T-cell (primary cell): ENCODE data around the gene QRSL1. TPM values are rescaled to one million over a fixed set of nuclear protein-coding genes. Genes with fewer than 3 reads are reported as not detected.
"Not testable (repeated sequence)": the region's sequence is repeated elsewhere in the genome, so short reads cannot be mapped to it uniquely, and the experiment has no call there.

ENCODE experiments used
- ATAC-seq, 4 experiments: fragments of 200-7000 bp in 3 of 4; fragments of 150-1000 bp in 1 of 4; cut with Tn5 transposase; replicated peaks in 1 of 4; 1 replicate in 3 of 4; 2 replicates in 1 of 4; pipeline ENCODE4 v1.10.0; 2021; ENCODE audit warnings: moderate library complexity in 3 of 4, mild to moderate bottlenecking in 2 of 4, moderate number of reproducible peaks in 1 of 4
- CTCF ChIA-PET, 2 donors: fragments of 300-600 bp; sonication (Branson Sonifier 250); formaldehyde crosslinking; loops; one replicate each; lab custom pipeline; 2022; ENCODE audit warnings: antibody characterized with exemption in 2 of 2; lab: Charles Lee
- POLR2A ChIA-PET, 2 donors: fragments of 300-600 bp; sonication (Branson Sonifier 250); formaldehyde crosslinking; loops; one replicate each; lab custom pipeline; 2022; ENCODE audit warnings: antibody characterized with exemption in 2 of 2; lab: Charles Lee
- DNase-seq, 35 experiments: peaks; one replicate each; pipeline versions ENCODE4 v3.0.0 to v3.0.0-alpha.2; 2013 to 2023
- H3K27ac ChIP-seq: one replicate; pipeline ENCODE4 v1.5.1; 2013; ENCODE audit warnings: low read length
- H3K27me3 ChIP-seq, 2 experiments: replicated peaks in 1 of 2; 1 replicate in 1 of 2; 2 replicates in 1 of 2; pipeline versions ENCODE4 v1.6.1 to v1.7.0; 2013; ENCODE audit warnings: low read length in 1 of 2, mixed read lengths in 1 of 2; ENCODE audit not compliant: control insufficient read depth in 2 of 2, insufficient read depth in 2 of 2; ENCODE audit errors: extremely low read depth in 1 of 2
- H3K36me3 ChIP-seq, 2 donors: 1 replicate in 1 of 2; 2 replicates in 1 of 2; pipeline versions ENCODE4 v1.6.1 to v1.7.0; 2013; ENCODE audit warnings: low read length in 1 of 2; ENCODE audit not compliant: control insufficient read depth in 2 of 2, insufficient read depth in 1 of 2; ENCODE audit errors: extremely low read depth in 1 of 2
- H3K4me1 ChIP-seq, 2 experiments: 1 replicate in 1 of 2; 2 replicates in 1 of 2; pipeline versions ENCODE4 v1.6.1 to v1.7.0; 2013; ENCODE audit warnings: low read length in 2 of 2, mixed read lengths in 1 of 2; ENCODE audit not compliant: insufficient read depth in 2 of 2, control insufficient read depth in 1 of 2; ENCODE audit errors: extremely low read depth in 1 of 2
- H3K4me3 ChIP-seq, 2 donors: 1 replicate in 1 of 2; 2 replicates in 1 of 2; pipeline versions ENCODE4 v1.5.1 to v1.7.0; 2013; ENCODE audit warnings: mild to moderate bottlenecking in 2 of 2, low read length in 1 of 2, moderate library complexity in 1 of 2; ENCODE audit not compliant: control insufficient read depth in 1 of 2; ENCODE audit errors: extremely low read depth in 1 of 2
- H3K9me3 ChIP-seq: 2 replicates; pipeline ENCODE4 v1.7.0; 2013
- H3K27ac Mint-ChIP-seq, 2 donors: one replicate each; pipeline ENCODE4 v1.8.0; 2020 to 2021; ENCODE audit warnings: mild to moderate bottlenecking in 2 of 2, mixed read lengths in 2 of 2
- H3K27me3 Mint-ChIP-seq, 2 donors: one replicate each; pipeline ENCODE4 v1.8.0; 2021 to 2022; ENCODE audit warnings: mixed read lengths in 2 of 2
- H3K36me3 Mint-ChIP-seq: one replicate; pipeline ENCODE4 v1.8.0; 2021; ENCODE audit warnings: mixed read lengths
- H3K4me1 Mint-ChIP-seq, 3 donors: one replicate each; pipeline ENCODE4 v1.8.0; 2020 to 2022; ENCODE audit warnings: mixed read lengths in 3 of 3, mild to moderate bottlenecking in 1 of 3
- H3K4me3 Mint-ChIP-seq, 3 donors: one replicate each; pipeline ENCODE4 v1.8.0; 2020 to 2022; ENCODE audit warnings: mild to moderate bottlenecking in 3 of 3, mixed read lengths in 3 of 3, moderate library complexity in 3 of 3
- H3K9me3 Mint-ChIP-seq, 3 donors: one replicate each; pipeline ENCODE4 v1.8.0; 2020 to 2022; ENCODE audit warnings: mixed read lengths in 3 of 3
- WGBS: methylation state at CpG from one replicate; pipeline ENCODE4 v1.1.5; 2013; ENCODE audit warnings: missing lambda C conversion rate; ENCODE audit not compliant: insufficient coverage; 5-methylcytosine and 5-hydroxymethylcytosine counted together
- total RNA-seq, 35 experiments: library from RNA in 6 of 35; stranded (reverse) in 6 of 35; fragments of 120-200 nt in 1 of 35; gene quantifications; one replicate each; pipeline versions ENCODE4 v1.2.1 to v1.2.4 and lab custom pipeline; 2013 to 2026

QRSL1 gene
- total RNA-seq (10 to 100 TPM in 3 of 5 donors, 1 to 10 TPM in 2; 7.6 to 13.8 (median 12.3) TPM), total RNA-seq (lab: John Stamatoyannopoulos, UW) (16.2 to 70.4 (median 30.2) reads per million in 29 experiments)
- 16.8 TPM for total RNA-seq (2013)

GRCh38 chr6:106629103-106629858 is at the start of gene QRSL1, which contains the start of gene RTN4IP1:
TSS of gene QRSL1 (plus strand) at chr6:106629578. CDS start at chr6:106629682, 104 bp downstream.
TSS of gene RTN4IP1 (minus strand) at chr6:106629498. CDS start at chr6:106629021, 477 bp downstream.
- ChIA-PET CTCF (interaction anchor here in 1 of 2 donors (0.8 to 1.6 kb wide), 4 partner anchors 21 to 1912 kb away, joined by 3 to 6 read pairs (median 3); no protein-coding TSS in a partner anchor), POLR2A (interaction anchor here in 1 of 2 donors (0.6 to 1.0 kb wide), 2 partner anchors 180 to 404 kb away, joined by 3 read pairs; no protein-coding TSS in a partner anchor)
- Histone ChIP-seq H3K27me3 (no peaks in the 10 kb centered on the region), H3K4me1 (peaks cover 9 to 13% of the 10 kb centered on the region in 2 experiments), H3K9me3 (no peaks in the 10 kb centered on the region), H3K36me3 (no peaks in the 10 kb centered on the region), H3K27ac (peak within 1 kb of the TSS; percentile 82), H3K4me3 (peak within 1 kb of the TSS; percentile 65 to 75)
- H3K9me3 Mint-ChIP-seq, result no peaks in the 10 kb centered on the region
- peaks cover 8% of the 10 kb centered on the region for H3K36me3 Mint-ChIP-seq
- peaks cover 39 to 47% (median 44%) of the 10 kb centered on the region in 3 donors for H3K4me1 Mint-ChIP-seq
- DNase-seq (peak; percentile 67 to 94 (median 84)), ATAC-seq (peak; percentile 94 to 97 (median 96))
- peak within 1 kb of the TSS; percentile 92 to 99 for H3K27ac Mint-ChIP-seq
- WGBS, result under 1% methylated on average over 44 of the region's 46 CpGs
- peak within 1 kb of the TSS; percentile 89 to 98 (median 94) for H3K4me3 Mint-ChIP-seq
- no peaks in the 10 kb centered on the region for H3K27me3 Mint-ChIP-seq

- Histone ChIP-seq H3K27ac (no peak overlapping the region), H3K27me3 (no peaks in the 10 kb centered on the region), H3K9me3 (no peaks in the 10 kb centered on the region), H3K36me3 (peaks cover 0 to 24% of the 10 kb centered on the region in 2 donors), H3K4me3 (no peak overlapping the region), H3K4me1 (no peaks in the 10 kb centered on the region)
- no peaks in the 10 kb centered on the region for H3K4me1 Mint-ChIP-seq
- H3K36me3 Mint-ChIP-seq, result peaks cover 45% of the 10 kb centered on the region
- H3K27ac Mint-ChIP-seq, result no peak overlapping the region
- DNase-seq, result no peak
- CTCF ChIA-PET, result interaction anchor here (0.6 to 0.7 kb wide), 2 partner anchors 139 to 241 kb away, joined by 3 read pairs; no protein-coding TSS in a partner anchor
- H3K4me3 Mint-ChIP-seq, result no peak overlapping the region
- H3K27me3 Mint-ChIP-seq, result no peaks in the 10 kb centered on the region
- POLR2A ChIA-PET, result no interaction called here
- H3K9me3 Mint-ChIP-seq, result no peaks in the 10 kb centered on the region
- 100% methylated on average over 1 of the region's 1 CpG for WGBS
- ATAC-seq, result no peak
Observed at GRCh38 chr6:106581468-106581867, 47.9 kb upstream of the QRSL1 start.

GRCh38 chr6:106586815-106587415 is 42.5 kb upstream of the QRSL1 start:
- ChIA-PET CTCF (interaction anchor here in 1 of 2 donors (0.5 kb wide), 1 partner anchor 391 kb away, joined by 4 read pairs; no protein-coding TSS in a partner anchor), POLR2A (no interaction called here)
- Histone ChIP-seq H3K27ac (no peak overlapping the region), H3K4me3 (no peak overlapping the region), H3K36me3 (peaks cover 0 to 40% of the 10 kb centered on the region in 2 donors), H3K4me1 (no peaks in the 10 kb centered on the region), H3K9me3 (no peaks in the 10 kb centered on the region), H3K27me3 (no peaks in the 10 kb centered on the region)
- Mint-ChIP-seq H3K4me3 (no peak overlapping the region), H3K36me3 (peaks cover 60% of the 10 kb centered on the region), H3K4me1 (no peaks in the 10 kb centered on the region), H3K9me3 (no peaks in the 10 kb centered on the region), H3K27me3 (no peaks in the 10 kb centered on the region), H3K27ac (no peak overlapping the region)
- ATAC-seq (no peak), DNase-seq (no peak)
- 100% methylated on average over 2 of the region's 4 CpGs for WGBS

GRCh38 chr6:106588937-106589336 is 40.4 kb upstream of the QRSL1 start:
- H3K4me1 ChIP-seq, H3K27me3 Mint-ChIP-seq, H3K4me3 Mint-ChIP-seq, H3K4me1 Mint-ChIP-seq, ATAC-seq, CTCF ChIA-PET, H3K27me3 ChIP-seq, H3K9me3 ChIP-seq, DNase-seq, POLR2A ChIA-PET, H3K9me3 Mint-ChIP-seq, H3K4me3 ChIP-seq, H3K27ac ChIP-seq, H3K27ac Mint-ChIP-seq: not testable (repeated sequence)
- peaks cover 53% of the 10 kb centered on the region for H3K36me3 Mint-ChIP-seq
- peaks cover 0 to 30% of the 10 kb centered on the region in 2 donors for H3K36me3 ChIP-seq
- 67% methylated on average over 3 of the region's 5 CpGs for WGBS

DNA sequence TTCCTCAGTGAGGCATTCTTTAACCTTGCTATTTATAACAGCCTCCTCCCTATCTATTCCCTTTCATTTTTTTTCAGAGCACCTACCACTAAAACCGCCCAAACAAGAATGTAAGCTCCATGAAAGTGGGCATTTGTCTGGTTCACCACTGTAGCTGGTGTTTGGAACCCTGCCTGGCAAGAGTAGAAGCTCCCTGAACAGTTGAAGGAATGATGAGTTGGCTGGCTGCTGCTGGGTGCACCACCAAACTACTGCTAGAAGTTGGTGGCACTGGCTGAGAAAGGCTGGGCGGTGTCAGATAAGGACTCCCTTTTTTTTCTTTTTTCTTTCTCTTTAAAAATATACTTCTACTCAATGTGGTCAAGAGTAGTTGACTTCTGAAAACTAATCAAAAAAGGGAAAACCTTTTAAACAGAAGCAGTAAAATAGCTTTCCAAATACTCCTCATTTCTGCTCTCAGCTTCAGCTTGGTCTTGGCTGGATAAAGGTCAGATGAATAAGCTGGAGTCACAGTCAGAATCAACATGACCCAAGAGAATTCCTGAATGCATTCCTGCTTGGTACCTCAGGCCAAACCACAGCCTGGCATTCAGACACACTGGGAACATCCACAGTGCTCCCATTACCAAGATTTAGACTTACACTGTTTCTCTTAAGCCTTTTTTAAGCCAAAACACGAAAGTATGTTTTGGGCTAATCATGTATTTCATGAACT is 38.1 kb upstream of the QRSL1 start:
- Mint-ChIP-seq H3K4me1 (no peaks in the 10 kb centered on the region), H3K9me3 (no peaks in the 10 kb centered on the region), H3K27me3 (no peaks in the 10 kb centered on the region), H3K36me3 (peaks cover 43% of the 10 kb centered on the region), H3K27ac (no peak overlapping the region), H3K4me3 (no peak overlapping the region)
- 86% methylated on average over 1 of the region's 3 CpGs for WGBS
- POLR2A ChIA-PET, result interaction anchor here in 1 of 2 donors (0.7 kb wide), 1 partner anchor 40 kb away, joined by 4 read pairs; no protein-coding TSS in a partner anchor
- Histone ChIP-seq H3K4me3 (no peak overlapping the region), H3K9me3 (no peaks in the 10 kb centered on the region), H3K27me3 (no peaks in the 10 kb centered on the region), H3K36me3 (peaks cover 0 to 25% of the 10 kb centered on the region in 2 donors), H3K27ac (no peak overlapping the region), H3K4me1 (no peaks in the 10 kb centered on the region)
- DNase-seq, result no peak
- CTCF ChIA-PET, result interaction anchor here in 1 of 2 donors (1.1 kb wide), 1 partner anchor 25 kb away, joined by 4 read pairs; no protein-coding TSS in a partner anchor
- no peak for ATAC-seq
